NCI-H146 (cell line): ENCODE results near the gene CCDC24.

ENCODE experiments used
- DNase-seq: peaks from one replicate; lab custom pipeline; 2025; lab: John Stamatoyannopoulos, UW

CCDC24 gene

GRCh38 chr1:44024031-44024902 is 32.9 kb downstream of the CCDC24 start:
- DNase-seq, result no peak

GRCh38 chr1:44024903-44025525 is 33.6 kb downstream of the CCDC24 start:
- no peak for DNase-seq

- no peak for DNase-seq
Observed at GRCh38 chr1:44025816-44026215, 34.4 kb downstream of the CCDC24 start.

GRCh38 chr1:44027320-44027719 is 35.9 kb downstream of the CCDC24 start:
- DNase-seq, result no peak

GRCh38 chr1:44029260-44029910 is 38.0 kb downstream of the CCDC24 start:
- no peak for DNase-seq

- DNase-seq, result peak; percentile 80
Observed at GRCh38 chr1:44029911-44030604, 38.7 kb downstream of the CCDC24 start.

- DNase-seq, result peak; percentile 57
Observed at GRCh38 chr1:44030605-44031251, 39.3 kb downstream of the CCDC24 start.

GRCh38 chr1:44031252-44032169 is 40.1 kb downstream of the CCDC24 start, which contains the start of gene SLC6A9:
Gene SLC6A9 (minus strand): TSS chr1:44031462. CDS start chr1:44024277, 7,185 bp downstream.
- peak; percentile 28 for DNase-seq

GRCh38 chr1:44032170-44032790 is 40.9 kb downstream of the CCDC24 start:
- DNase-seq, result no peak

- DNase-seq, result no peak
Observed at GRCh38 chr1:44033041-44033575, 41.7 kb downstream of the CCDC24 start.

GRCh38 chr1:44033756-44034155 is 42.4 kb downstream of the CCDC24 start:
- DNase-seq, result no peak

GRCh38 chr1:44034423-44034822 is 43.0 kb downstream of the CCDC24 start:
- no peak for DNase-seq

- no peak for DNase-seq
Observed at GRCh38 chr1:44034976-44035716, 43.7 kb downstream of the CCDC24 start.

- DNase-seq, result no peak
Observed at GRCh38 chr1:44035726-44036408, 44.5 kb downstream of the CCDC24 start.

GRCh38 chr1:44036409-44037139 is 45.2 kb downstream of the CCDC24 start:
- peak; percentile 41 for DNase-seq

GRCh38 chr1:44037154-44037553 is 45.8 kb downstream of the CCDC24 start:
- no peak for DNase-seq

GRCh38 chr1:44038876-44039657 is 47.7 kb downstream of the CCDC24 start:
- DNase-seq, result no peak
